K562 (cell line): ENCODE measurements around the gene SMARCA4. TPM values are rescaled to one million over a fixed set of nuclear protein-coding genes. Genes with fewer than 3 reads are reported as not detected.

ENCODE experiments used
- BMI1 ChIP-seq: fragments of 150-350 bp; IDR thresholded peaks from 2 replicates; pipeline ENCODE4 v1.6.1; 2014; ENCODE audit warnings: low read length
- BRD4 ChIP-seq: fragments of 200-600 bp; sonication (generic); IDR thresholded peaks from 2 replicates; pipeline ENCODE4 v1.6.1; 2017; ENCODE audit warnings: inconsistent platforms
- CEBPG ChIP-seq, 3 experiments: fragments of 200-800 bp in 1 of 3; sonication (Bioruptor generic) in 1 of 3; sonication (generic) in 1 of 3; formaldehyde crosslinking in 1 of 3; IDR thresholded peaks in 2 of 3; conservative IDR thresholded peaks in 1 of 3; 2 replicates each; pipeline versions ENCODE4 v1.6.1 to v1.8.0; 2016 to 2022; ENCODE audit warnings: missing compliant biosample characterization in 2 of 3, missing genetic modification characterization in 2 of 3, mild to moderate bottlenecking in 1 of 3, missing genetic modification reagents in 1 of 3
- CXXC5 ChIP-seq: fragments of 250-450 bp; sonication (Bioruptor Pico); IDR thresholded peaks from 2 replicates; pipeline ENCODE4 v1.8.0; 2022; ENCODE audit warnings: inconsistent platforms, mild to moderate bottlenecking, moderate library complexity
- DLX4 ChIP-seq: fragments of 250-450 bp; sonication (Bioruptor Pico); IDR thresholded peaks from 2 replicates; pipeline ENCODE4 v1.6.1; 2021; ENCODE audit warnings: mild to moderate bottlenecking
- DPF2 ChIP-seq: fragments of 450-650 bp; IDR thresholded peaks from 2 replicates; pipeline ENCODE4 v1.6.1; 2016
- EP400 ChIP-seq: fragments of 450-650 bp; IDR thresholded peaks from 2 replicates; pipeline ENCODE4 v1.6.1; 2017; ENCODE audit warnings: antibody characterized with exemption, mild to moderate bottlenecking, moderate library complexity
- FOXO4 ChIP-seq: fragments of 450-650 bp; formaldehyde crosslinking; IDR thresholded peaks from 2 replicates; pipeline ENCODE4 v1.4.0; 2020; ENCODE audit warnings: mild to moderate bottlenecking, moderate library complexity
- MTF1 ChIP-seq: fragments of 250-450 bp; sonication (Bioruptor Pico); IDR thresholded peaks from 2 replicates; pipeline ENCODE4 v1.9.0; 2021; ENCODE audit warnings: moderate library complexity, mild to moderate bottlenecking, inconsistent platforms, borderline replicate concordance
- PKNOX1 ChIP-seq: fragments of 450-650 bp; IDR thresholded peaks from 2 replicates; pipeline ENCODE4 v1.6.1; 2016
- SIN3A ChIP-seq, 2 experiments: fragments of 150-350 bp in 1 of 2; IDR thresholded peaks; 2 replicates each; pipeline ENCODE4 v1.6.1; 2011 to 2016; ENCODE audit warnings: borderline replicate concordance in 2 of 2, low read depth in 2 of 2, low read length in 2 of 2, mild to moderate bottlenecking in 2 of 2, moderate library complexity in 2 of 2; ENCODE audit not compliant: control insufficient read depth in 1 of 2
- SP1 ChIP-seq: sonication (generic); formaldehyde crosslinking; IDR thresholded peaks from 2 replicates; pipeline ENCODE4 v1.8.1; 2022; ENCODE audit warnings: mild to moderate bottlenecking, missing genetic modification reagents
- TGIF2 ChIP-seq: sonication (generic); formaldehyde crosslinking; IDR thresholded peaks from 2 replicates; pipeline ENCODE4 v1.8.1; 2022; ENCODE audit warnings: mild to moderate bottlenecking, missing genetic modification reagents, moderate library complexity
- ZNF318 ChIP-seq, 2 experiments: fragments of 450-650 bp; IDR thresholded peaks; 2 replicates each; pipeline ENCODE4 v1.6.1; 2016; ENCODE audit warnings: mild to moderate bottlenecking in 2 of 2, borderline replicate concordance in 1 of 2, low read depth in 1 of 2, moderate library complexity in 1 of 2
- ZNF830 ChIP-seq: fragments of 250-450 bp; sonication (Bioruptor Pico); IDR thresholded peaks from 2 replicates; pipeline ENCODE4 v1.5.0; 2021; ENCODE audit warnings: mild to moderate bottlenecking
- polyA plus RNA-seq, 8 experiments: library from polyadenylated mRNA; depleted of rRNA in 4 of 8; stranded (reverse) in 5 of 8; unstranded in 3 of 8; fragments of >200 nt; fragmentation: Nextera tagmentation in 2 of 8; fragmentation: Illumina TruSeq in 1 of 8; extraction: Ambion mirVana in 2 of 8; extraction: Trizol in 1 of 8; gene quantifications; 2 replicates each; pipeline versions ENCODE4 v1.2.1 to v1.2.3, GENCODE V29; 2011 to 2014; ENCODE audit warnings: inconsistent platforms in 1 of 8, missing spikeins in 1 of 8
- total RNA-seq, 7 experiments: library from RNA; depleted of rRNA in 6 of 7; stranded (reverse); fragments of >200 nt in 6 of 7; fragmentation: Illumina TruSeq in 2 of 7; extraction: Trizol in 2 of 7; gene quantifications; 2 replicates each; pipeline versions ENCODE4 v1.2.1 to v1.2.3, GENCODE V29; 2011 to 2021; ENCODE audit warnings: low replicate concordance in 1 of 7

SMARCA4 gene
- total and polyA plus RNA-seq, 9 of the 15 experiments (the other 6 are each of a cell fraction or from before 2014, with no cell fraction given): 19.3 to 207 (median 52.1) TPM

GRCh38 chr19:10935371-10936059 is 25.3 kb upstream of the SMARCA4 start (continued):
- TF ChIP-seq CEBPG (CRISPR knock-in tag; IDR thresholded peaks at IDR 0.05): peak; percentile 79
- peak; percentile 27 to 61; a peak in 3 of 4 replicates for TF ChIP-seq CEBPG (tag; conservative IDR thresholded peaks at IDR 0.05 in 1 of 2, IDR thresholded peaks at IDR 0.05 in 1 of 2)
- peak; percentile 52 for TF ChIP-seq DPF2
- no peak for TF ChIP-seq SIN3A (IDR thresholded peaks at IDR 0.05; ENCODE audit: borderline replicate concordance in 2 of 2, control insufficient read depth in 1 of 2, low read depth in 2 of 2, low read length in 2 of 2)
- no peak for TF ChIP-seq FOXO4 (CRISPR knock-in tag)
- TF ChIP-seq PKNOX1: peak; percentile 24; the same call in 1 of the 2 replicates
- no peak for TF ChIP-seq DLX4 (CRISPR knock-in tag)
- TF ChIP-seq SP1 (CRISPR knock-in tag): no peak
- no peak for TF ChIP-seq MTF1 (CRISPR knock-in tag)
- no peak for TF ChIP-seq BMI1
- no peak for TF ChIP-seq EP400
- no peak for TF ChIP-seq ZNF318 (IDR thresholded peaks at IDR 0.05; ENCODE audit: borderline replicate concordance in 1 of 2, low read depth in 1 of 2)
- no peak for TF ChIP-seq BRD4
- TF ChIP-seq TGIF2 (CRISPR knock-in tag): no peak
- no peak for TF ChIP-seq CXXC5 (CRISPR knock-in tag)
- no peak for TF ChIP-seq ZNF830 (CRISPR knock-in tag)
